Measurements from ENCODE around the gene MAMDC4. TPM values are rescaled to one million over a fixed set of nuclear protein-coding genes. Genes with fewer than 3 reads are reported as not detected.

MAMDC4 gene
- total and polyA plus RNA-seq, 2 experiments from 2014 or later: 17.8 to 22.2 TPM

DNA sequence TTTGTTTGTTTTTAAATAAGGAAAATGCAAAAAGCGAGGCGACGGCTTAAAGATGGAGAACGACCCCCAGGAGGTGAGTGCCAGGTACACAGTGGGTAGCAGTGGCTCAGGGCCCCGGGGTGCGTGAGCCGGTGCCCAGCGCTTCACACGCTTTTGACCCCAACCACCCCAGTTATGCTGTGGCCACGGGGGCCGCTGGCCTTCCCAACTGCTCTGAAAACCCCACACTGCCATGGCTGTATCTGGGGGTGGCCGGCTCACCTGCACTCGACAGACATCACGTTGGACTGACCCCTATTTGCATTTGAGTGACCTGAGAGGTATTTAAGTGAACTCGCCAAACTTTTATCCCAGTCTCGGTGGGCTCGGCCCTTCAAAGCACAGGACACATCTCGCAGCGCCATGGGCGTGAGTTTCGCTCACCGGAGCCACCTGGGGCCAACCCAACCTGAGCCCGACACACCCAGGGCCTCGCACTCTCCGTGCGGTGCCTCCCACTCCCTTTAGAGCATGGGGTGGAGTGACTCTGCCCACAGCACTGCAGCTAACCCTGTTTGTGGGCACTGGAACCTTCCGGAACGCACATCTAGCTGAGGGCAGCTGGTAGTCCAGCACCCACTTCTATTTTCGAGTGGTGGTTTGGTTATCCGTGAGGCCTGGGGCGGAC lies 23.5 kb upstream of the MAMDC4 start:
- Histone ChIP-seq H3K27ac (no peak overlapping the region), H3K4me3 (no peak overlapping the region), H3K4me1 (ENCODE audit: low read depth) (no peaks in the 10 kb centered on the region), H3K36me3 (peaks cover 37% of the 10 kb centered on the region), H3K27me3 (no peaks in the 10 kb centered on the region), H3K9me3 (ENCODE audit: low read depth) (no peaks in the 10 kb centered on the region)
- no peak for DNase-seq (ENCODE audit: low read depth in 1 of 2, low spot score in 1 of 2)
- no peak for TF ChIP-seq CTCF (IDR thresholded peaks at IDR 0.05; ENCODE audit: low read depth, low read length)

- Histone ChIP-seq H3K27me3 (no peaks in the 10 kb centered on the region), H3K4me3 (no peak overlapping the region), H3K36me3 (peaks cover 35% of the 10 kb centered on the region), H3K9me3 (ENCODE audit: low read depth) (no peaks in the 10 kb centered on the region), H3K27ac (no peak overlapping the region), H3K4me1 (ENCODE audit: low read depth) (no peaks in the 10 kb centered on the region)
- no peak for DNase-seq (ENCODE audit: low read depth in 1 of 2, low spot score in 1 of 2)
- TF ChIP-seq CTCF (IDR thresholded peaks at IDR 0.05; ENCODE audit: low read depth, low read length): no peak
Observed at GRCh38 chr9:136829412-136829811, 22.7 kb upstream of the MAMDC4 start.

DNA sequence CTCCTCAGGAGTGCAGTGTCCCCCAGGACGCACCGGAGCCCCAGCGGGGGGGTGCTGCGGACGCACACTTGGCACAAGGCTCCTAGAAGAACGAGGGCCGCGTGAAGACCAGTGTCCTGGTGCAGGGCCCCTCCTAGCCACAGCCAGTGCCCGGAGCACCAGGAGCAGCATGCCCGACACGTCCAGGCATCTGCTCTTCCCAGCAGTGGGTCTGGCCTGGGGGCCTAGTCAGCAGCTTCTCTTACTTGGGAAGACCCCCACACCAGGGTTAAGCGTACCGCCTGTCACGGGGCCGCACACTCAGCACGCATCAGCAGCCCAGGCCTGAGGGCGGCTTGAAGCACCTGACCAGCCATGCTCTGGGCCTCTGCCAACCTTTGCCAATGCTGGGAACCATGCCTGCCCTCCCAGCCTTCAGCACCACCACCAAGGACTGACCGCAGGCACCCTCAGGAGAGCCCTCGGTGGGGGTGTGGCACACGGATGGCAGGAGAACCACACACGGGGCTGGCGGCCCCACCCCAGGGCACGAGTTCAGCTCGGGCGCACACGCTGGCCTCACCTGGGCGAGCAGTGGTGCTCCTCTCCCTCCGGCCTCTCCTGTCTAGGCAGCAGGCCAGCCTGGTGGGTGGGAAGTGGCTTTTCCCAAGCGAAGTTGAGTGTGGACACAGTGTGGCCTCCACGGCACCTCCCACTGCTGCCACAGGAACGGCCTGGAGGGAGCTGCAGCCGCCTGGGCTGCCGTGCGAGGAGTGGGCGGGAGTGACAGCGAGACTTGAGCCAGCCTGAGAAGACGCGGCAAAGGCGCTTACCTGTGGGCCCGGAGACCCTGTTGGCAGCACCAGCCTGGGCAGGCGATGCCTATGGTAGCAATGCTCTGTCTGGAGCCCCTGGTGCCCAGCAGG lies 21.9 kb upstream of the MAMDC4 start:
- DNase-seq (ENCODE audit: low read depth in 1 of 2, low spot score in 1 of 2): no peak
- TF ChIP-seq CTCF (IDR thresholded peaks at IDR 0.05; ENCODE audit: low read depth, low read length): no peak
- Histone ChIP-seq H3K27ac (no peak overlapping the region), H3K4me3 (no peak overlapping the region), H3K9me3 (ENCODE audit: low read depth) (no peaks in the 10 kb centered on the region), H3K27me3 (no peaks in the 10 kb centered on the region), H3K4me1 (ENCODE audit: low read depth) (no peaks in the 10 kb centered on the region), H3K36me3 (peaks cover 32% of the 10 kb centered on the region)

- H3K27ac ChIP-seq: no peak overlapping the region
- no peaks in the 10 kb centered on the region for H3K4me1 ChIP-seq (ENCODE audit: low read depth)
- no peak overlapping the region for H3K4me3 ChIP-seq
- no peaks in the 10 kb centered on the region for H3K9me3 ChIP-seq (ENCODE audit: low read depth)
- no peaks in the 10 kb centered on the region for H3K27me3 ChIP-seq
- no peak for TF ChIP-seq CTCF (IDR thresholded peaks at IDR 0.05; ENCODE audit: low read depth, low read length)
- H3K36me3 ChIP-seq: peaks cover 31% of the 10 kb centered on the region
- no peak for DNase-seq (ENCODE audit: low read depth in 1 of 2, low spot score in 1 of 2)
Observed at GRCh38 chr9:136831002-136831719, 21.0 kb upstream of the MAMDC4 start.

GRCh38 chr9:136831720-136832104 lies 20.4 kb upstream of the MAMDC4 start:
- H3K4me1 ChIP-seq (ENCODE audit: low read depth): no peaks in the 10 kb centered on the region
- H3K9me3 ChIP-seq (ENCODE audit: low read depth): no peaks in the 10 kb centered on the region
- TF ChIP-seq CTCF (IDR thresholded peaks at IDR 0.05; ENCODE audit: low read depth, low read length): no peak
- H3K27me3 ChIP-seq: no peaks in the 10 kb centered on the region
- H3K27ac ChIP-seq: no peak overlapping the region
- DNase-seq (ENCODE audit: low read depth in 1 of 2, low spot score in 1 of 2): no peak
- H3K4me3 ChIP-seq: no peak overlapping the region
- peaks cover 25% of the 10 kb centered on the region for H3K36me3 ChIP-seq
